Central memory CD8-positive, alpha-beta T cell (primary cell): Measurements from ENCODE around the gene MTREX.

Experiments used
- ATAC-seq: fragments of 150-1000 bp; cut with Tn5 transposase; replicated peaks from 2 replicates; pipeline ENCODE4 v1.10.0; 2022; ENCODE audit warnings: mild to moderate bottlenecking, moderate FRiP score, moderate number of reproducible peaks; ENCODE audit not compliant: poor library complexity, severe bottlenecking; ENCODE audit errors: extremely low read depth
- DNase-seq, 2 donors: peaks; one replicate each; pipeline ENCODE4 v3.0.0; 2021; ENCODE audit warnings: low spot score in 2 of 2
- H3K27ac Mint-ChIP-seq: one replicate; pipeline ENCODE4 v1.8.0; 2022; ENCODE audit warnings: low read depth, mild to moderate bottlenecking, moderate library complexity, mixed read lengths
- H3K27me3 Mint-ChIP-seq: one replicate; pipeline ENCODE4 v1.8.0; 2022; ENCODE audit warnings: mixed read lengths
- H3K36me3 Mint-ChIP-seq: one replicate; pipeline ENCODE4 v1.8.0; 2022; ENCODE audit warnings: mild to moderate bottlenecking, moderate library complexity, mixed read lengths; ENCODE audit not compliant: insufficient read depth
- H3K4me1 Mint-ChIP-seq: one replicate; pipeline ENCODE4 v1.8.0; 2022; ENCODE audit warnings: mixed read lengths
- H3K4me3 Mint-ChIP-seq: one replicate; pipeline ENCODE4 v1.8.0; 2022; ENCODE audit warnings: mild to moderate bottlenecking, moderate library complexity, mixed read lengths
- H3K9me3 Mint-ChIP-seq: one replicate; pipeline ENCODE4 v1.8.0; 2022; ENCODE audit warnings: mixed read lengths

Gene MTREX

DNA sequence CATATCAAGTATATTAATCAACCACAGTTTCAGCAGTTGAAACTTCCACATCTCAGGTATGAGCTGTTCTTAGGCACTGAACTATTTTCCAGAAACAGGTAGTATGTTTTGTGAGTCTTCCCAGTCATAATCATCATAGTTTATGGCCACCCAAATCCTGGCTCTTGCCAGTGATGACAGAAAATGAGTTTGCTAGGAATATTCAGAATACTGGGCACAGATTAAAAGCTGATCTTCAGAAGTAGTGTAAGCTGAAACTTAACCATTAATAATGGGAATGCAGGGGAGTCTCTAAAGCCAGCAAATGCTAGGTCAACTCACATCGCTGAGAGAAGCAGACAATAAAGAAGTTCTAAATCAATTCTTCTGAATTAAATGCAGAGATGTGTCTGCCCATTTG, 162.5 kb downstream of the MTREX start:
- Mint-ChIP-seq H3K36me3 (no peaks in the 10 kb centered on the region), H3K9me3 (no peaks in the 10 kb centered on the region), H3K4me3 (no peak overlapping the region), H3K27me3 (no peaks in the 10 kb centered on the region), H3K4me1 (no peaks in the 10 kb centered on the region), H3K27ac (no peak overlapping the region)
- no peak for DNase-seq
- ATAC-seq: no peak

- Mint-ChIP-seq H3K9me3 (no peaks in the 10 kb centered on the region), H3K27ac (no peak overlapping the region), H3K4me3 (no peak overlapping the region), H3K36me3 (no peaks in the 10 kb centered on the region), H3K27me3 (no peaks in the 10 kb centered on the region), H3K4me1 (no peaks in the 10 kb centered on the region)
- DNase-seq: no peak
- ATAC-seq: no peak
These were observed 163.7 kb downstream of the MTREX start for GRCh38 chr5:55471468-55471867.

GRCh38 chr5:55472642-55473041, 164.9 kb downstream of the MTREX start:
- no peak for ATAC-seq
- no peaks in the 10 kb centered on the region for H3K36me3 Mint-ChIP-seq
- no peaks in the 10 kb centered on the region for H3K27me3 Mint-ChIP-seq
- no peaks in the 10 kb centered on the region for H3K4me1 Mint-ChIP-seq
- DNase-seq: no peak
- no peak overlapping the region for H3K4me3 Mint-ChIP-seq
- H3K9me3 Mint-ChIP-seq: no peaks in the 10 kb centered on the region
- H3K27ac Mint-ChIP-seq: no peak overlapping the region
